ENCODE data around the gene CDK17. TPM values are rescaled to one million over a fixed set of nuclear protein-coding genes. Genes with fewer than 3 reads are reported as not detected.
"Not testable (repeated sequence)": the region's sequence is repeated elsewhere in the genome, so short reads cannot be mapped to it uniquely, and the experiment has no call there.

The CDK17 gene
- total and polyA plus RNA-seq, 8 donors: 4.3 to 15.1 (median 8.0) TPM

DNA sequence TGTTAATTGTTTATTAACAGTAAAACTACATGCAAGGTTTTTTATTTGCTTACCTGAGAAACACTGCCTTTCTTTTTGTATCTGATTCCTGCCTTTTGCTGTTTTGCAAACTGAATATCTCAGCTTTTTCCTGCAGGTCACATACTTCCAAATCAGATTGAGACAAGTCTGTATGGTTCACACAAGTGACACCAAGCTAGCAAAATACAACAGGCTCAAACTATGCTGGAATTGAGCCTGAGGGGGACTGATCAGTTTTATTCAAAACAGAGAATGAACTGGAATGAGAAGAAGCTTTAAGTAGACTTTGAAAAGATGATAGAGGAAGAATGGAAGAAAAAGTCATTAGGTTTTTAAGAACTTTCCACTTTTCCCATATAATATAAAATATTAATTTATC, 12.2 kb upstream of the CDK17 start:
- no peaks in the 10 kb centered on the region for H3K9me3 ChIP-seq
- no peak overlapping the region for H3K27ac ChIP-seq
- no peak overlapping the region for H3K4me3 ChIP-seq
- ATAC-seq (no peak), FAIRE-seq (no peak), DNase-seq (no peak)
- TF ChIP-seq, protein P1, sequence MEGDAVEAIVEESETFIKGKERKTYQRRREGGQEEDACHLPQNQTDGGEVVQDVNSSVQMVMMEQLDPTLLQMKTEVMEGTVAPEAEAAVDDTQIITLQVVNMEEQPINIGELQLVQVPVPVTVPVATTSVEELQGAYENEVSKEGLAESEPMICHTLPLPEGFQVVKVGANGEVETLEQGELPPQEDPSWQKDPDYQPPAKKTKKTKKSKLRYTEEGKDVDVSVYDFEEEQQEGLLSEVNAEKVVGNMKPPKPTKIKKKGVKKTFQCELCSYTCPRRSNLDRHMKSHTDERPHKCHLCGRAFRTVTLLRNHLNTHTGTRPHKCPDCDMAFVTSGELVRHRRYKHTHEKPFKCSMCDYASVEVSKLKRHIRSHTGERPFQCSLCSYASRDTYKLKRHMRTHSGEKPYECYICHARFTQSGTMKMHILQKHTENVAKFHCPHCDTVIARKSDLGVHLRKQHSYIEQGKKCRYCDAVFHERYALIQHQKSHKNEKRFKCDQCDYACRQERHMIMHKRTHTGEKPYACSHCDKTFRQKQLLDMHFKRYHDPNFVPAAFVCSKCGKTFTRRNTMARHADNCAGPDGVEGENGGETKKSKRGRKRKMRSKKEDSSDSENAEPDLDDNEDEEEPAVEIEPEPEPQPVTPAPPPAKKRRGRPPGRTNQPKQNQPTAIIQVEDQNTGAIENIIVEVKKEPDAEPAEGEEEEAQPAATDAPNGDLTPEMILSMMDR (IDR thresholded peaks at IDR 0.05): no peak
- no peaks in the 10 kb centered on the region for H3K27me3 ChIP-seq
- intact Hi-C loops (cut with DNase I): no loop called here
- no peaks in the 10 kb centered on the region for H3K4me1 ChIP-seq
- H3K36me3 ChIP-seq: no peaks in the 10 kb centered on the region

DNA sequence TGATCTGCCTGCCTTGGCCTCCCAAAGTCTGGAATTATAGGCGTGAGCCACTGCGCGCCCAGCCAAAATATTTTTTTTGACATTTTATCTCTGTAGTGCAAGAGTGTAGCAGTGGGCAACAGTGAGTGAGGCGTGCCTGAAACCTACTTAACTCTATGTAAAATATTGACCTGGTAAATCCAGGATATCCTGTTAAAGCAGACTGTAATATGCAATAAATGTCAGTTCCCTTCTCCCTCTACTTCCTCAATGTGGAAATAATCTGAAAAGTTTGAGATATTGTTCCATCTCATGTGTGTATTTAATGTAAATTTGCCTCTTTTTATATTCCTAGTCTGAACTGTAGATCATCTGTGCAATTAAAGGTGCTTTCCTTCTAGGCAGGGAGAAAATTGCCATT, 9.5 kb upstream of the CDK17 start:
- TF ChIP-seq, protein P1 (IDR thresholded peaks at IDR 0.05): no peak
- 88 to 95% methylated on average over 4 of the region's 4 CpGs for WGBS, 2 donors
- Histone ChIP-seq H3K27me3 (no peaks in the 10 kb centered on the region), H3K36me3 (no peaks in the 10 kb centered on the region), H3K4me3 (no peak overlapping the region), H3K4me1 (no peaks in the 10 kb centered on the region), H3K9me3 (no peaks in the 10 kb centered on the region), H3K27ac (no peak overlapping the region)
- ATAC-seq: no peak
- intact Hi-C loops (cut with DNase I): no loop called here
- no peak for DNase-seq
- no peak for FAIRE-seq

DNA sequence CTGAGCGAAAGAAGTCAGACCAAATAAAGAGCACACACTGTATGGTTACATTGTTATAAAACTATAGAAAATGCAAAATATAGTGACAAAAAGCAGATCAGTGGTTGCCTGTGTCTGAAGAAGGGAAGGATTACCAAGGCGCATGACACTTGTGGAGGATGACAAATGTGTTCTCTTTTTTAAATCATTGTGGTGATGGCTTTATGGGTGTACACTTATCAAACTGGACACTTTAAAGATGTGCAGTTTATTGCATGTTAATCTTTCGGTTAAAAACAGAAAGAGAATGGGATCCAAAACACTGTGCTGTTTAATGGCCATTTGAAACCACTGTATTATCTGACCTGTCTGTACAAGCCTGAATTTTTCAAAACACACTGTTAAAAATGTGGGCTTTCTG, 8.8 kb upstream of the CDK17 start:
- Histone ChIP-seq H3K27ac (no peak overlapping the region), H3K4me1 (no peaks in the 10 kb centered on the region), H3K4me3 (no peak overlapping the region), H3K9me3 (no peaks in the 10 kb centered on the region), H3K27me3 (no peaks in the 10 kb centered on the region), H3K36me3 (no peaks in the 10 kb centered on the region)
- FAIRE-seq (no peak), ATAC-seq (no peak), DNase-seq (no peak)
- intact Hi-C loops (cut with DNase I): no loop called here
- WGBS, 2 donors: 90 to 96% methylated on average over 3 of the region's 3 CpGs
- TF ChIP-seq, protein P1 (IDR thresholded peaks at IDR 0.05): no peak

DNA sequence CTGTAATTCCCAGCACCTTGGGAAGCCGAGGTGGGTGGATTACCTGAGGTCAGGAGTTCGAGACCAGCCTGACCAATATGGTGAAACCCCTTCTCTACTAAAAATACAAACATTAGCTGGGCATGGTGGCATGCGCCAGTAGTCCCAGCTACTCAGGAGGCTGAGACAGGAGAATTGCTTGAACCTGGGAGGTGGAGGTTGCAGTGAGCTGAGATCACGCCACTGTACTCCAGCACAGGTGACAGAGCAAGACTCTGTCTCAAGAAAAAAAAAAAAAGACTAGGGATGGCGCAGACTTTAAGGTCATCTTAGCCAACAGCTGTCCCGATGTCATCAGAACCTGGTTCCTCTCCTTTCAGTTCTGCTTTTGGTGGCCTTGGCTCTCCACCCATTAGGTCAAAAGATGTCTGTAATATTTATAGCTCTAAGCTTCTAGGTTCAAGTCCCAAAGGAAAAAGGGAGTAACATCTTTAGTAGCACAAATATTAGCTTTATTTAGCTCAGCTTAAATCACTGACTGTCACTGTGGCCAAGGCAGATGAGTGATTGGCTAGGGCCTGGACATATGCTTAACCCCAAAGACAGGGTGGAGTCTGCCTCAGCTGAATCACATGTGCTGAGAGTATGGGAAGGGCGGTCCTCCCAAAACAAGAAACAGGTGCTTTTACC, 7.3 kb upstream of the CDK17 start:
- DNase-seq; H3K4me3 ChIP-seq; H3K36me3 ChIP-seq; H3K4me1 ChIP-seq; H3K27me3 ChIP-seq; H3K27ac ChIP-seq; H3K9me3 ChIP-seq; FAIRE-seq; intact Hi-C loops (cut with DNase I): not testable (repeated sequence)
- peak in 2 of 4 donors; percentile 45 to 46 for ATAC-seq
- 84 to 93% methylated on average over 7 of the region's 7 CpGs for WGBS, 2 donors

DNA sequence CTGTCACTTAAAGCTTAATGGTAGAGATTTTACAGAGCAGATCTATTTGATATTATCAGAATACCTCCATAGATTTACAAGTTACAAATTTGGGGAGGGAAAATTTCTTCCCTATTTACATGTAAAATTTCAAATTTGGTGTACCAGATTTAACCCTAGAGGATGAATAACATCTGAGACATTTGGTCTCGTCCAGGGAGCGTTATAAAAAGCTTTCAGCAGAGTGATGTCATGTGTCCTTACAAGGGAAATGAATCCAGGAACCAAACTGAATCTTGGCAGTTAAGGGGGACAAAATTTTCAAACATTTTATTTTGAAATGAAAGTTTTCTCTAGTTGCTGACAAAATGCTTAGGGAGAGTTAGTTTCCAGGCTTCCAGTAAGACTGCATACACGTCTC, 4.5 kb upstream of the CDK17 start:
- Histone ChIP-seq H3K4me3 (no peak overlapping the region), H3K4me1 (no peaks in the 10 kb centered on the region), H3K9me3 (no peaks in the 10 kb centered on the region), H3K36me3 (no peaks in the 10 kb centered on the region), H3K27ac (no peak overlapping the region), H3K27me3 (no peaks in the 10 kb centered on the region)
- ATAC-seq: no peak
- WGBS, 2 donors: 59 to 64% methylated on average over 3 of the region's 3 CpGs
- TF ChIP-seq, protein P1 (IDR thresholded peaks at IDR 0.05): no peak
- FAIRE-seq: no peak
- intact Hi-C loops (cut with DNase I): no loop called here
- DNase-seq: no peak
